Spinal cord (tissue), 10 donors: ENCODE results near the gene COBL. TPM values are rescaled to one million over a fixed set of nuclear protein-coding genes. Genes with fewer than 3 reads are reported as not detected.
"Not testable (repeated sequence)": the region's sequence is repeated elsewhere in the genome, so short reads cannot be mapped to it uniquely, and the experiment has no call there.

Source experiments
- DNase-seq, 6 donors: peaks; one replicate each; pipeline versions ENCODE4 v3.0.0 to v3.0.0-alpha.2; 2013 to 2015; ENCODE audit warnings: low spot score in 6 of 6, low read depth in 4 of 6
- H3K27ac ChIP-seq: one replicate; pipeline ENCODE4 v1.5.1; 2013; ENCODE audit warnings: low read depth, low read length, control low read depth
- H3K27me3 ChIP-seq: one replicate; pipeline ENCODE4 v1.6.1; 2013; ENCODE audit warnings: low read length; ENCODE audit not compliant: control insufficient read depth, insufficient read depth
- H3K36me3 ChIP-seq: one replicate; pipeline ENCODE4 v1.6.1; 2013; ENCODE audit warnings: low read length; ENCODE audit not compliant: control insufficient read depth, insufficient read depth
- H3K4me1 ChIP-seq: one replicate; pipeline ENCODE4 v1.6.1; 2013; ENCODE audit warnings: low read length; ENCODE audit not compliant: control insufficient read depth, insufficient read depth
- H3K4me3 ChIP-seq: one replicate; pipeline ENCODE4 v1.5.1; 2013; ENCODE audit warnings: low read depth, low read length, control low read depth
- H3K9me3 ChIP-seq: one replicate; pipeline ENCODE4 v1.6.1; 2013; ENCODE audit warnings: low read length; ENCODE audit not compliant: control insufficient read depth, insufficient read depth
- WGBS: methylation state at CpG from one replicate; pipeline ENCODE4 v1.1.5; 2013; ENCODE audit warnings: missing lambda C conversion rate; ENCODE audit not compliant: insufficient coverage; 5-methylcytosine and 5-hydroxymethylcytosine counted together
- polyA plus RNA-seq, 2 donors: library from polyadenylated mRNA; unstranded; fragments of 120-200 nt; gene quantifications; one replicate each; pipeline ENCODE4 v1.2.1, GENCODE V29; 2013; ENCODE audit not compliant: insufficient read length in 2 of 2
- total RNA-seq, 2 donors: library from RNA; depleted of rRNA in 1 of 2; stranded (reverse); fragments of 120-200 nt in 1 of 2; fragments of >200 nt in 1 of 2; gene quantifications; one replicate each; pipeline versions ENCODE4 v1.2.3 to v1.2.4, GENCODE V29; 2013 to 2014
- donor health status: healthy.

The COBL gene
- total and polyA plus RNA-seq, 4 donors, result 3.8 to 7.8 (median 5.1) TPM

- H3K27ac ChIP-seq, result no peak overlapping the region
- no peak overlapping the region for H3K4me3 ChIP-seq
- no peak for DNase-seq
- peaks cover 6% of the 10 kb centered on the region for H3K4me1 ChIP-seq
- WGBS, result 95% methylated on average over 4 of the region's 11 CpGs
- no peaks in the 10 kb centered on the region for H3K36me3 ChIP-seq
- no peaks in the 10 kb centered on the region for H3K9me3 ChIP-seq
- H3K27me3 ChIP-seq, result no peaks in the 10 kb centered on the region
These were observed 96.4 kb downstream of the COBL start for GRCh38 chr7:51220226-51220625.

- H3K27me3 ChIP-seq, result no peaks in the 10 kb centered on the region
- H3K9me3 ChIP-seq, result no peaks in the 10 kb centered on the region
- 91% methylated on average over 16 of the region's 18 CpGs for WGBS
- no peaks in the 10 kb centered on the region for H3K36me3 ChIP-seq
- H3K4me3 ChIP-seq, result no peak overlapping the region
- DNase-seq, result no peak
- H3K4me1 ChIP-seq, result no peaks in the 10 kb centered on the region
- no peak overlapping the region for H3K27ac ChIP-seq
These were observed 97.2 kb downstream of the COBL start for GRCh38 chr7:51219261-51219988.

- Histone ChIP-seq H3K36me3 (no peaks in the 10 kb centered on the region), H3K27me3 (no peaks in the 10 kb centered on the region), H3K4me3 (no peak overlapping the region), H3K4me1 (no peaks in the 10 kb centered on the region), H3K9me3 (no peaks in the 10 kb centered on the region), H3K27ac (no peak overlapping the region)
- WGBS, result 98% methylated on average over 4 of the region's 6 CpGs
- DNase-seq, result no peak
These were observed 98.8 kb downstream of the COBL start for GRCh38 chr7:51217804-51218203.

- WGBS, result 100% methylated on average over 3 of the region's 7 CpGs
- H3K9me3 ChIP-seq, result no peaks in the 10 kb centered on the region
These were observed 102.5 kb downstream of the COBL start for GRCh38 chr7:51214098-51214497.

GRCh38 chr7:51213618-51214017, 103.0 kb downstream of the COBL start:
- DNase-seq, result no peak
- 97% methylated on average over 7 of the region's 9 CpGs for WGBS
- Histone ChIP-seq H3K9me3 (no peaks in the 10 kb centered on the region), H3K27me3 (no peaks in the 10 kb centered on the region), H3K27ac (no peak overlapping the region), H3K36me3 (no peaks in the 10 kb centered on the region), H3K4me1 (no peaks in the 10 kb centered on the region), H3K4me3 (no peak overlapping the region)

More at GRCh38 chr7:51214098-51214497, 102.5 kb downstream of the COBL start:
- DNase-seq, result no peak
- no peak overlapping the region for H3K27ac ChIP-seq
- H3K4me1 ChIP-seq, result no peaks in the 10 kb centered on the region
- no peak overlapping the region for H3K4me3 ChIP-seq
- H3K36me3 ChIP-seq, result no peaks in the 10 kb centered on the region
- H3K27me3 ChIP-seq, result no peaks in the 10 kb centered on the region

- Histone ChIP-seq H3K4me1 (no peaks in the 10 kb centered on the region), H3K27me3 (no peaks in the 10 kb centered on the region), H3K36me3 (no peaks in the 10 kb centered on the region), H3K27ac (no peak overlapping the region), H3K4me3 (no peak overlapping the region), H3K9me3 (no peaks in the 10 kb centered on the region)
- no peak for DNase-seq
- 94% methylated on average over 2 of the region's 3 CpGs for WGBS
These were observed 105.8 kb downstream of the COBL start for GRCh38 chr7:51210766-51211165.

GRCh38 chr7:51209426-51209825, 107.2 kb downstream of the COBL start:
- no peaks in the 10 kb centered on the region for H3K4me1 ChIP-seq
- DNase-seq, result no peak
- peaks cover 2% of the 10 kb centered on the region for H3K9me3 ChIP-seq
- WGBS, result 80% methylated on average over 4 of the region's 6 CpGs
- no peaks in the 10 kb centered on the region for H3K36me3 ChIP-seq
- no peak overlapping the region for H3K4me3 ChIP-seq
- H3K27me3 ChIP-seq, result no peaks in the 10 kb centered on the region
- H3K27ac ChIP-seq, result no peak overlapping the region

GRCh38 chr7:51208125-51208524, 108.5 kb downstream of the COBL start:
- not testable (repeated sequence) for H3K36me3 ChIP-seq, H3K9me3 ChIP-seq, H3K4me1 ChIP-seq, DNase-seq, H3K27ac ChIP-seq, H3K4me3 ChIP-seq, H3K27me3 ChIP-seq
- no CpG with 5 or more reads among the region's 30 CpGs for WGBS

- no peaks in the 10 kb centered on the region for H3K4me1 ChIP-seq
- no peak for DNase-seq
- no peaks in the 10 kb centered on the region for H3K27me3 ChIP-seq
- 85% methylated on average over 1 of the region's 1 CpG for WGBS
- peaks cover 5% of the 10 kb centered on the region for H3K9me3 ChIP-seq
- no peaks in the 10 kb centered on the region for H3K36me3 ChIP-seq
- no peak overlapping the region for H3K4me3 ChIP-seq
- H3K27ac ChIP-seq, result no peak overlapping the region
These were observed 118.0 kb downstream of the COBL start for GRCh38 chr7:51198654-51199053.

- 90% methylated on average over 2 of the region's 5 CpGs for WGBS
- DNase-seq, result no peak
- peaks cover 10% of the 10 kb centered on the region for H3K4me1 ChIP-seq
- no peak overlapping the region for H3K27ac ChIP-seq
- H3K36me3 ChIP-seq, result no peaks in the 10 kb centered on the region
- no peak overlapping the region for H3K4me3 ChIP-seq
- H3K9me3 ChIP-seq, result no peaks in the 10 kb centered on the region
- no peaks in the 10 kb centered on the region for H3K27me3 ChIP-seq
These were observed 125.6 kb downstream of the COBL start for GRCh38 chr7:51190969-51191368.
